Measurements from ENCODE around the gene FUT3.

Gene FUT3

GRCh38 chr19:5808120-5808816 lies 43.0 kb downstream of the FUT3 start:
- no peaks in the 10 kb centered on the region for H3K36me3 ChIP-seq (replicated peaks; ENCODE audit: low read depth, low read length)
- no peaks in the 10 kb centered on the region for H3K9me3 ChIP-seq (ENCODE audit: insufficient read depth, low read length)
- H3K9ac ChIP-seq (ENCODE audit: low read length), result no peak overlapping the region
- H3K4me2 ChIP-seq (ENCODE audit: low read length), result no peak overlapping the region
- no peaks in the 10 kb centered on the region for H4K20me1 ChIP-seq (ENCODE audit: insufficient read depth, low read length)
- no peak overlapping the region for H2AFZ ChIP-seq (ENCODE audit: low read depth, low read length)
- H3K79me2 ChIP-seq (ENCODE audit: low read length), result no peaks in the 10 kb centered on the region
- H3K27ac ChIP-seq (ENCODE audit: low read length), result no peak overlapping the region
- H3K4me1 ChIP-seq (ENCODE audit: low read length), result peaks cover 11% of the 10 kb centered on the region
- TF ChIP-seq EZH2phosphoT487 (IDR thresholded peaks at IDR 0.05; ENCODE audit: low read depth), result no peak
- TF ChIP-seq, protein P1, sequence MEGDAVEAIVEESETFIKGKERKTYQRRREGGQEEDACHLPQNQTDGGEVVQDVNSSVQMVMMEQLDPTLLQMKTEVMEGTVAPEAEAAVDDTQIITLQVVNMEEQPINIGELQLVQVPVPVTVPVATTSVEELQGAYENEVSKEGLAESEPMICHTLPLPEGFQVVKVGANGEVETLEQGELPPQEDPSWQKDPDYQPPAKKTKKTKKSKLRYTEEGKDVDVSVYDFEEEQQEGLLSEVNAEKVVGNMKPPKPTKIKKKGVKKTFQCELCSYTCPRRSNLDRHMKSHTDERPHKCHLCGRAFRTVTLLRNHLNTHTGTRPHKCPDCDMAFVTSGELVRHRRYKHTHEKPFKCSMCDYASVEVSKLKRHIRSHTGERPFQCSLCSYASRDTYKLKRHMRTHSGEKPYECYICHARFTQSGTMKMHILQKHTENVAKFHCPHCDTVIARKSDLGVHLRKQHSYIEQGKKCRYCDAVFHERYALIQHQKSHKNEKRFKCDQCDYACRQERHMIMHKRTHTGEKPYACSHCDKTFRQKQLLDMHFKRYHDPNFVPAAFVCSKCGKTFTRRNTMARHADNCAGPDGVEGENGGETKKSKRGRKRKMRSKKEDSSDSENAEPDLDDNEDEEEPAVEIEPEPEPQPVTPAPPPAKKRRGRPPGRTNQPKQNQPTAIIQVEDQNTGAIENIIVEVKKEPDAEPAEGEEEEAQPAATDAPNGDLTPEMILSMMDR (IDR thresholded peaks at IDR 0.05; ENCODE audit: low read depth, low read length), result no peak
- H3K27me3 ChIP-seq (ENCODE audit: low read depth, low read length), result peaks cover 14% of the 10 kb centered on the region
- H3K4me3 ChIP-seq (ENCODE audit: low read length), result no peak overlapping the region

DNA sequence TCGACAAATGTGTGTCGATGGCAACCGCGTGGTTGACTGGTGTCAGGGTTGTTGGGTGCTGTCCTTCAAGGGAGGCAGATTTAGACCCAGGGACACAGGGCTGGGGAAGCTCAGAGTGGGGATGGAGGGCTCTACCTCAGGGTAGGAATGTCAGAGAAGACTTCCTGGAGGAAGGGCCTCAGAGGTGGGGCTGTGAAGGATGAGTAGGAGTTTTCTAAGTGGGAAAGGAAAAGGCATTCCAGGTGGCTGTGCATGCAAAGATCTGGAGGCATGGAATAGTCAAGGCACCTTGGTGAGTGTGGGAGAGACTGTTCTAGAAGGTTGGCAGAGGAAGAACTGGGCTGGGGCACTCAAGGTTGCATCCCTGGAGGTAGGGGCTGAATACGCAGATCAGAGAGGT lies 44.3 kb downstream of the FUT3 start:
- Histone ChIP-seq H3K4me3 (ENCODE audit: low read length) (no peak overlapping the region), H3K36me3 (replicated peaks; ENCODE audit: low read depth, low read length) (no peaks in the 10 kb centered on the region)

DNA sequence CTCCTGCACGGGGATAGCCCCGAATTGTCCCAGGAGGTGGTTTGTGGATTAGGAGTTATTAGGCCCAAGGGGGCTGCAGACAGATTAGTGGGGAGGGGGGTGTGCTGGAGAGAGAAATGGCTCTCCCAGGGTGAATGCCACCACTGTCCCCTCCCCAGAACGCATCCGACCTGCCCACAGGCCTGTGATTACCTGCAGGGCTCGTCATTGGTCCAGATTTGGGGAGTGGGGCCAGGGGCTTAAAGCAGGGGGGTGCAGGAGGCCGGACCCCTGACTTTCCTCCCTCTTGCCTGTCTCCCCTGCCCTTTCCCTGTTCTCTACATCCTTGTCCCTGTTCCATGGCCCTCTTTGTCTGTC lies 45.1 kb downstream of the FUT3 start:
- H3K9ac ChIP-seq (ENCODE audit: low read length), result no peak overlapping the region
- peaks cover 14% of the 10 kb centered on the region for H3K27me3 ChIP-seq (ENCODE audit: low read depth, low read length)
- H3K9me3 ChIP-seq (ENCODE audit: insufficient read depth, low read length), result no peaks in the 10 kb centered on the region
- H3K4me2 ChIP-seq (ENCODE audit: low read length), result no peak overlapping the region
- H3K79me2 ChIP-seq (ENCODE audit: low read length), result no peaks in the 10 kb centered on the region
- no peaks in the 10 kb centered on the region for H4K20me1 ChIP-seq (ENCODE audit: insufficient read depth, low read length)
- H3K4me3 ChIP-seq (ENCODE audit: low read length), result no peak overlapping the region
- H3K36me3 ChIP-seq (replicated peaks; ENCODE audit: low read depth, low read length), result no peaks in the 10 kb centered on the region
- H3K4me1 ChIP-seq (ENCODE audit: low read length), result peaks cover 11% of the 10 kb centered on the region
- TF ChIP-seq EZH2phosphoT487 (IDR thresholded peaks at IDR 0.05; ENCODE audit: low read depth), result no peak
- TF ChIP-seq, protein P1 (IDR thresholded peaks at IDR 0.05; ENCODE audit: low read depth, low read length), result no peak
- no peak overlapping the region for H2AFZ ChIP-seq (ENCODE audit: low read depth, low read length)
- no peak overlapping the region for H3K27ac ChIP-seq (ENCODE audit: low read length)

More for the DNA sequence above, 44.3 kb downstream of the FUT3 start:
- Histone ChIP-seq H3K27ac (ENCODE audit: low read length) (no peak overlapping the region), H3K4me2 (ENCODE audit: low read length) (no peak overlapping the region), H3K9ac (ENCODE audit: low read length) (no peak overlapping the region), H4K20me1 (ENCODE audit: insufficient read depth, low read length) (no peaks in the 10 kb centered on the region), H3K9me3 (ENCODE audit: insufficient read depth, low read length) (no peaks in the 10 kb centered on the region), H2AFZ (ENCODE audit: low read depth, low read length) (no peak overlapping the region), H3K27me3 (ENCODE audit: low read depth, low read length) (peaks cover 14% of the 10 kb centered on the region), H3K79me2 (ENCODE audit: low read length) (no peaks in the 10 kb centered on the region), H3K4me1 (ENCODE audit: low read length) (peaks cover 11% of the 10 kb centered on the region)
- TF ChIP-seq, protein P1 (IDR thresholded peaks at IDR 0.05; ENCODE audit: low read depth, low read length), result no peak
- TF ChIP-seq EZH2phosphoT487 (IDR thresholded peaks at IDR 0.05; ENCODE audit: low read depth), result no peak

DNA sequence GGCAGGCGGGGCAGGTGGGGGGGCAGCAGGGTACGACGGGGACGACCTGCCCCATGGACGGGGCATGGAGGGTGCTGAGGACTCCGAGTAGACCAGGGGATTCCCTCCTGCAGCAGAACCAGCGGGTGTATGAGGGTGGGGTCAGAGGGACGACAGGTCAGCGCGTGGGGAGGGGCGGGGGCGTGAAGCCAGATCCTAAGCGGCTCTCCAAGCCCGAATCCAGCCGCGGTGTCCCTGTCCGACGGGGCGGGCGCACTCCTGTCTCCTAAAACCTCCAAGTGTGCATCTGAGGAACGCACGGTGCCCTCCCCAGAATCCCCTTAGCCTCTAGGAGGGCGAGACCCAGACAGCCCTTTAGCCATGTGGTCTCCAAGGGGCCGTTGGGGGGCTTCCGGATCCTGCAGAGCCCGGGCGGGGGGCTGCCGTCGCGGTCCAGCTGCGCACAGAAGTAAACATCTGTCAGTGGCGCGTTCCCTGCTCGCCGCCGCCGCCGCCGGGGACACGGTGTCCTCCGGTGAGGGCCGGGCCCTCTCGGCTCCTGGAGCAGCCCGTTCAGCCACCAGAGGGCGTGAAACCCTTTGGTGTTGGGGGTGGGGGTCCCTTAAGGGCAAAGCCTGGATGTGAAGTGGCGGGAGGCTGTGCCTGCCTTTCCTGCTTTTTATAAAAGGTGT lies 45.7 kb downstream of the FUT3 start:
- peaks cover 14% of the 10 kb centered on the region for H3K27me3 ChIP-seq (ENCODE audit: low read depth, low read length)
- H3K9me3 ChIP-seq (ENCODE audit: insufficient read depth, low read length), result no peaks in the 10 kb centered on the region
- no peak overlapping the region for H3K27ac ChIP-seq (ENCODE audit: low read length)
- no peak overlapping the region for H3K4me3 ChIP-seq (ENCODE audit: low read length)
- no peaks in the 10 kb centered on the region for H3K36me3 ChIP-seq (replicated peaks; ENCODE audit: low read depth, low read length)
- H4K20me1 ChIP-seq (ENCODE audit: insufficient read depth, low read length), result no peaks in the 10 kb centered on the region
- H3K4me1 ChIP-seq (ENCODE audit: low read length), result peaks cover 11% of the 10 kb centered on the region
- 0 out of 2 replicates have a peak overlapping the region, but pooled peaks have one; percentile 23 for H3K4me2 ChIP-seq (ENCODE audit: low read length)
- H2AFZ ChIP-seq (ENCODE audit: low read depth, low read length), result no peak overlapping the region
- H3K79me2 ChIP-seq (ENCODE audit: low read length), result no peaks in the 10 kb centered on the region
- no peak for TF ChIP-seq EZH2phosphoT487 (IDR thresholded peaks at IDR 0.05; ENCODE audit: low read depth)
- TF ChIP-seq, protein P1 (IDR thresholded peaks at IDR 0.05; ENCODE audit: low read depth, low read length), result peak; percentile 74
- no peak overlapping the region for H3K9ac ChIP-seq (ENCODE audit: low read length)

Data from OCI-LY3 (cell line).